HG03039 (cell line): ENCODE measurements around the gene IGSF21.

ENCODE experiments used
- ATAC-seq: cut with Tn5 transposase; IDR thresholded peaks from one replicate; pipeline ENCODE4 v1.9.1; 2021; ENCODE audit warnings: mild to moderate bottlenecking, moderate library complexity; ENCODE audit not compliant: unreplicated experiment

IGSF21 gene

GRCh38 chr1:18322368-18323032, 214.9 kb downstream of the IGSF21 start:
- ATAC-seq = no peak

- ATAC-seq = no peak
These were observed 215.7 kb downstream of the IGSF21 start for GRCh38 chr1:18323259-18323658.

- no peak for ATAC-seq
These were observed 216.6 kb downstream of the IGSF21 start for GRCh38 chr1:18324246-18324645.

- no peak for ATAC-seq
These were observed 217.5 kb downstream of the IGSF21 start for GRCh38 chr1:18325136-18325535.

- no peak for ATAC-seq
These were observed 218.8 kb downstream of the IGSF21 start for GRCh38 chr1:18326211-18326897.

GRCh38 chr1:18327650-18328049, 220.1 kb downstream of the IGSF21 start:
- no peak for ATAC-seq

- no peak for ATAC-seq
These were observed 221.2 kb downstream of the IGSF21 start for GRCh38 chr1:18328803-18329202.

GRCh38 chr1:18329469-18330253, 222.1 kb downstream of the IGSF21 start:
- ATAC-seq = no peak

- no peak for ATAC-seq
These were observed 225.0 kb downstream of the IGSF21 start for GRCh38 chr1:18332576-18332975.

GRCh38 chr1:18333220-18333619, 225.6 kb downstream of the IGSF21 start:
- no peak for ATAC-seq

- no peak for ATAC-seq
These were observed 229.2 kb downstream of the IGSF21 start for GRCh38 chr1:18336801-18337200.

GRCh38 chr1:18337757-18338156, 230.2 kb downstream of the IGSF21 start:
- ATAC-seq = no peak

GRCh38 chr1:18339161-18339560, 231.6 kb downstream of the IGSF21 start:
- ATAC-seq = no peak

- ATAC-seq = no peak
These were observed 232.7 kb downstream of the IGSF21 start for GRCh38 chr1:18340158-18340764.

- no peak for ATAC-seq
These were observed 233.2 kb downstream of the IGSF21 start for GRCh38 chr1:18340787-18341186.

- ATAC-seq = no peak
These were observed 233.9 kb downstream of the IGSF21 start for GRCh38 chr1:18341291-18342069.

- no peak for ATAC-seq
These were observed 235.1 kb downstream of the IGSF21 start for GRCh38 chr1:18342744-18343143.

GRCh38 chr1:18343581-18343980, 236.0 kb downstream of the IGSF21 start:
- ATAC-seq = no peak

- no peak for ATAC-seq
These were observed 237.2 kb downstream of the IGSF21 start for GRCh38 chr1:18344755-18345154.

- ATAC-seq = no peak
These were observed 240.0 kb downstream of the IGSF21 start for GRCh38 chr1:18347559-18347958.

- no peak for ATAC-seq
These were observed 240.8 kb downstream of the IGSF21 start for GRCh38 chr1:18348354-18348753.
